ENCODE results near the gene KCNH2. TPM values are rescaled to one million over a fixed set of nuclear protein-coding genes. Genes with fewer than 3 reads are reported as not detected.
"Not testable (repeated sequence)": the region's sequence is repeated elsewhere in the genome, so short reads cannot be mapped to it uniquely, and the experiment has no call there.

Gene KCNH2
- total RNA-seq, 2 donors from 2014 or later, result 1.1 to 1.9 TPM

DNA sequence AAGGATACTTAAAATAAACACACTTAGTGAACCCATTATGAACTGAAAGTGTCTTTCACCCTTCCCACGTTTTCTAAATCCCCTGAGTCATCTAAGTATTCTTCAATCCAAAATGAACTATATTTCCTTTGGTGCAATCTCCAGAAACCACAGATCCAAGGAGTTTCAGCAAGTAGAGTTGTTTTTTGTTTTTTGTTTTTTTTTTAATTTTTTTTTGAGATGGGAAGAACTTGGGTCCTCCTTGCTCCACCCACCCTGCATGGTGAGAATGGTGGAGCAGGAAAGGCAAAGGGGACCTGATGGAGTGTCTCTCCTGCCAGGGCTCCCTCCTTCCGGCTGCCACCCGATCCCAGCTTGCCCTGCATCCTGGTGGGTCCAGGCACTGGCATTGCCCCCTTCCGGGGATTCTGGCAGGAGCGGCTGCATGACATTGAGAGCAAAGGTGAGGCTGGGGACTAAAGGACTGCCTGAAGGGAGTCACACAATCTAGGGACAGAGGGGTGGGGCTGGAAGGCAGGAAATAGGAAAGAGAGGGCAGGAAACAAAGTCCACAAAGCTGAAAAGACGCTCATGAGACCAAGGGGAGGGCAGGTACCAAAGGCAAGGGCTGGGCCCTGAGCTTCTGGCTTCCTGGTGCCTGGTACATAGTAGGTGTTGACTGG is 34.0 kb upstream of the KCNH2 start:
- H3K9me3 Mint-ChIP-seq, result no peaks in the 10 kb centered on the region
- Histone ChIP-seq H3K27me3 (ENCODE audit: control insufficient read depth, insufficient read depth, low read length, poor library complexity, severe bottlenecking) (peaks cover 8% of the 10 kb centered on the region), H3K9me3 (ENCODE audit: control insufficient read depth, low read length) (no peaks in the 10 kb centered on the region), H3K9ac (ENCODE audit: extremely low read depth, low read length, poor library complexity, severe bottlenecking) (no peak overlapping the region), H3K36me3 (ENCODE audit: control insufficient read depth, insufficient read depth, low read length) (no peaks in the 10 kb centered on the region), H3K4me3 (ENCODE audit: low read length) (no peak overlapping the region), H3K4me1 (ENCODE audit: control insufficient read depth, insufficient read depth, low read length) (peaks cover 9% of the 10 kb centered on the region), H3K27ac (ENCODE audit: low read depth, low read length) (no peak overlapping the region)
- H3K4me3 Mint-ChIP-seq, result no peak overlapping the region
- peaks cover 21% of the 10 kb centered on the region for H3K4me1 Mint-ChIP-seq
- H3K36me3 Mint-ChIP-seq (ENCODE audit: low read depth), result no peaks in the 10 kb centered on the region
- H3K27me3 Mint-ChIP-seq (ENCODE audit: insufficient read depth), result peaks cover 59% of the 10 kb centered on the region
- H3K27ac Mint-ChIP-seq, result peak overlapping the region; percentile 2
- TF ChIP-seq, protein P1, sequence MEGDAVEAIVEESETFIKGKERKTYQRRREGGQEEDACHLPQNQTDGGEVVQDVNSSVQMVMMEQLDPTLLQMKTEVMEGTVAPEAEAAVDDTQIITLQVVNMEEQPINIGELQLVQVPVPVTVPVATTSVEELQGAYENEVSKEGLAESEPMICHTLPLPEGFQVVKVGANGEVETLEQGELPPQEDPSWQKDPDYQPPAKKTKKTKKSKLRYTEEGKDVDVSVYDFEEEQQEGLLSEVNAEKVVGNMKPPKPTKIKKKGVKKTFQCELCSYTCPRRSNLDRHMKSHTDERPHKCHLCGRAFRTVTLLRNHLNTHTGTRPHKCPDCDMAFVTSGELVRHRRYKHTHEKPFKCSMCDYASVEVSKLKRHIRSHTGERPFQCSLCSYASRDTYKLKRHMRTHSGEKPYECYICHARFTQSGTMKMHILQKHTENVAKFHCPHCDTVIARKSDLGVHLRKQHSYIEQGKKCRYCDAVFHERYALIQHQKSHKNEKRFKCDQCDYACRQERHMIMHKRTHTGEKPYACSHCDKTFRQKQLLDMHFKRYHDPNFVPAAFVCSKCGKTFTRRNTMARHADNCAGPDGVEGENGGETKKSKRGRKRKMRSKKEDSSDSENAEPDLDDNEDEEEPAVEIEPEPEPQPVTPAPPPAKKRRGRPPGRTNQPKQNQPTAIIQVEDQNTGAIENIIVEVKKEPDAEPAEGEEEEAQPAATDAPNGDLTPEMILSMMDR (conservative IDR thresholded peaks at IDR 0.05), result no peak
- DNase-seq, result peak; percentile 52
- WGBS, 2 experiments (ENCODE audit: insufficient coverage in 1 of 2, insufficient read length in 1 of 2), result 77 to 88% methylated on average over 2 to 6 of the region's 6 CpGs

DNA sequence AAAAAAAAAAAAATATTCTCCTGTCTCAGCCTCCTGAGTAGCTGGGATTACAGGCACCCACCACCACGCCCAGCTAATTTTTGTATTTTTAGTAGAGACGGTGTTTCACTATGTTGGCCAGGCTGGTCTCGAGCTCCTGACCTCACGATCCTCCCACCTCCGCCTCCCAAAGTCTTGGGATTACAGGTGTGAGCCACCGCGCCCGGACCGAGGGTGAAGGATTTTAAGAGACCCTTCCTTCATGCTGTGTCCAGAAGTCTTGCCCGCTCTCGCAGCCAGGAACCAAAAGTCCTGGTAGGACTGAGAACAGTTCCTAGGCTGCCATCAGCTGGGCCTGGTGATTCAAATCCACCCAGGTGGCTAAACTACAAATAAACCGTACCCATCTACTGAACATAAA is 33.5 kb upstream of the KCNH2 start:
- not testable (repeated sequence) for H3K9me3 ChIP-seq (ENCODE audit: control insufficient read depth, low read length); H3K36me3 ChIP-seq (ENCODE audit: control insufficient read depth, insufficient read depth, low read length); H3K27me3 ChIP-seq (ENCODE audit: control insufficient read depth, insufficient read depth, low read length, poor library complexity, severe bottlenecking); H3K4me3 Mint-ChIP-seq; H3K27ac ChIP-seq (ENCODE audit: low read depth, low read length); H3K27ac Mint-ChIP-seq; H3K36me3 Mint-ChIP-seq (ENCODE audit: low read depth); H3K4me3 ChIP-seq (ENCODE audit: low read length); H3K9me3 Mint-ChIP-seq; DNase-seq; H3K4me1 ChIP-seq (ENCODE audit: control insufficient read depth, insufficient read depth, low read length); H3K9ac ChIP-seq (ENCODE audit: extremely low read depth, low read length, poor library complexity, severe bottlenecking)
- Mint-ChIP-seq H3K4me1 (peaks cover 21% of the 10 kb centered on the region), H3K27me3 (ENCODE audit: insufficient read depth) (peaks cover 53% of the 10 kb centered on the region)
- WGBS, 2 experiments (ENCODE audit: insufficient coverage in 1 of 2, insufficient read length in 1 of 2), result 86 to 88% methylated on average over 10 to 12 of the region's 12 CpGs

DNA sequence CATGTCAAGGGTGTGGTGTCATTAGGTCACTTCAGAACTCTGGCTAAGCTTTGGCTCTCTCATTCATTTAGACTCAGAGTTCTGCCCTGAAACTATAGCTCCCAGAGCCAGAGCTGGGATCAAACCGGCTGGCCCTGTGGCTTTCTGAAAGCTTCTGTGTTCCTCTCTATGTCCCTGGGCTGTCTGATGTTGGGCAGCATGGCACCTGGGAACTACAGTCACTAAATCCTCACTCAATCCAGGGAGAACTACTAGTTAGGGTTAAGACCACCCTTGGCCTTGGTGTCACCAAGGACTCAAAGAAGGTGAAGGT is 32.9 kb upstream of the KCNH2 start:
- WGBS, 2 experiments (ENCODE audit: insufficient coverage in 1 of 2, insufficient read length in 1 of 2), result 67 to 88% methylated on average over 1 of the region's 1 CpG
- H3K4me1 ChIP-seq (ENCODE audit: control insufficient read depth, insufficient read depth, low read length), result peaks cover 9% of the 10 kb centered on the region
- no peaks in the 10 kb centered on the region for H3K36me3 ChIP-seq (ENCODE audit: control insufficient read depth, insufficient read depth, low read length)
- Mint-ChIP-seq H3K27me3 (ENCODE audit: insufficient read depth) (peaks cover 48% of the 10 kb centered on the region), H3K9me3 (no peaks in the 10 kb centered on the region), H3K4me3 (no peak overlapping the region), H3K36me3 (ENCODE audit: low read depth) (no peaks in the 10 kb centered on the region), H3K27ac (no peak overlapping the region), H3K4me1 (peaks cover 21% of the 10 kb centered on the region)
- no peak overlapping the region for H3K9ac ChIP-seq (ENCODE audit: extremely low read depth, low read length, poor library complexity, severe bottlenecking)
- no peak overlapping the region for H3K27ac ChIP-seq (ENCODE audit: low read depth, low read length)
- no peak for DNase-seq
- no peak overlapping the region for H3K4me3 ChIP-seq (ENCODE audit: low read length)
- TF ChIP-seq, protein P1 (conservative IDR thresholded peaks at IDR 0.05), result no peak
- no peaks in the 10 kb centered on the region for H3K9me3 ChIP-seq (ENCODE audit: control insufficient read depth, low read length)
- no peaks in the 10 kb centered on the region for H3K27me3 ChIP-seq (ENCODE audit: control insufficient read depth, insufficient read depth, low read length, poor library complexity, severe bottlenecking)

All from endodermal cell (in vitro differentiated cells).